GM10266 (cell line): ENCODE measurements around the gene CRACR2B.

Experiments used
- DNase-seq: peaks from one replicate; pipeline ENCODE4 v3.0.0; 2012; ENCODE audit errors: extremely low spot score
- TF ChIP-seq, protein P1 (sequence below): IDR thresholded peaks from 2 replicates; pipeline ENCODE4 v1.5.1; 2012; ENCODE audit warnings: mild to moderate bottlenecking, low read depth; ENCODE audit not compliant: control insufficient read depth, insufficient read depth; ENCODE audit errors: missing control alignments

The CRACR2B gene

GRCh38 chr11:802018-802617 is 25.6 kb upstream of the CRACR2B start:
- TF ChIP-seq, protein P1, sequence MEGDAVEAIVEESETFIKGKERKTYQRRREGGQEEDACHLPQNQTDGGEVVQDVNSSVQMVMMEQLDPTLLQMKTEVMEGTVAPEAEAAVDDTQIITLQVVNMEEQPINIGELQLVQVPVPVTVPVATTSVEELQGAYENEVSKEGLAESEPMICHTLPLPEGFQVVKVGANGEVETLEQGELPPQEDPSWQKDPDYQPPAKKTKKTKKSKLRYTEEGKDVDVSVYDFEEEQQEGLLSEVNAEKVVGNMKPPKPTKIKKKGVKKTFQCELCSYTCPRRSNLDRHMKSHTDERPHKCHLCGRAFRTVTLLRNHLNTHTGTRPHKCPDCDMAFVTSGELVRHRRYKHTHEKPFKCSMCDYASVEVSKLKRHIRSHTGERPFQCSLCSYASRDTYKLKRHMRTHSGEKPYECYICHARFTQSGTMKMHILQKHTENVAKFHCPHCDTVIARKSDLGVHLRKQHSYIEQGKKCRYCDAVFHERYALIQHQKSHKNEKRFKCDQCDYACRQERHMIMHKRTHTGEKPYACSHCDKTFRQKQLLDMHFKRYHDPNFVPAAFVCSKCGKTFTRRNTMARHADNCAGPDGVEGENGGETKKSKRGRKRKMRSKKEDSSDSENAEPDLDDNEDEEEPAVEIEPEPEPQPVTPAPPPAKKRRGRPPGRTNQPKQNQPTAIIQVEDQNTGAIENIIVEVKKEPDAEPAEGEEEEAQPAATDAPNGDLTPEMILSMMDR, result no peak
- no peak for DNase-seq

DNA sequence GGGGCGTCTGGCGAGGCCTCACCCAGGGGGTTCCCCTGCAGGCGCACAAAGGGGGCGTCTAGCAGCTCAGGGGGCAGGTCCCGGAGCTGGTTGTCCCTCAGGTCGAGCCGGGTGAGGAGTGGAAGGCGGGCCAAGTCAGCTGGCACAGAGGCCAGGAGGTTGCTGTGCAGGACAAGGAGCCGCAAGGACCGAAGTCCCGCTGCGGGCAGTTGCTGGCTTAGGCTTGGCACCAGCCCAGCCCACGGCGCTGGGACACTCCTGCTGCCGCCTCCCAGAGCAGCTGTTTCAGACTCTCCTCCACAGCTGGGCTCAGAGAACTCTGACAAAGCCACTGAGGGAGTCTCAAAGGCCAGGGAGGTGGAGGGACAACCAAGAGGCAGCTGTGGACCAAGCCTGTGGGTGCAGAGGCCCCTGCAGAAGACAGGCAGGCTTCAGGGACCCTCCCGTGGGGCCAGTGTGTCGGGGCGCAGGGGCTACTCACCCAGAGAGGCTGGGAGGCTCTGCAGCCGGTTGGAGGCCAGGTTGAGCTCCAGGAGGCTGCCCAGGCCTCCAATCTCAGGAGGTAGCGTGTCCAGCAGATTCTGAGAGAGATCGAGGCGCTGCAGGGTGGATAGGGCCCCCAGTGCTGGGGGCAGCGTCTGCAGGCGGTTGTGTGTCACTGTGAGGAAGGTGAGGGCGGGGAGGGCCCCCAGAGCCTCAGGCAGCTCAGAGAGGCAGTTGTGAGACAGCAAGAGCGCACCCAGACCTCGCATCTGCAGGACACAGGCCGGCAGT is 24.8 kb upstream of the CRACR2B start:
- no peak for DNase-seq

GRCh38 chr11:803467-803742 is 24.3 kb upstream of the CRACR2B start:
- DNase-seq, result no peak
- TF ChIP-seq, protein P1, result no peak

More for the DNA sequence above, 24.8 kb upstream of the CRACR2B start:
- TF ChIP-seq, protein P1, result no peak

DNA sequence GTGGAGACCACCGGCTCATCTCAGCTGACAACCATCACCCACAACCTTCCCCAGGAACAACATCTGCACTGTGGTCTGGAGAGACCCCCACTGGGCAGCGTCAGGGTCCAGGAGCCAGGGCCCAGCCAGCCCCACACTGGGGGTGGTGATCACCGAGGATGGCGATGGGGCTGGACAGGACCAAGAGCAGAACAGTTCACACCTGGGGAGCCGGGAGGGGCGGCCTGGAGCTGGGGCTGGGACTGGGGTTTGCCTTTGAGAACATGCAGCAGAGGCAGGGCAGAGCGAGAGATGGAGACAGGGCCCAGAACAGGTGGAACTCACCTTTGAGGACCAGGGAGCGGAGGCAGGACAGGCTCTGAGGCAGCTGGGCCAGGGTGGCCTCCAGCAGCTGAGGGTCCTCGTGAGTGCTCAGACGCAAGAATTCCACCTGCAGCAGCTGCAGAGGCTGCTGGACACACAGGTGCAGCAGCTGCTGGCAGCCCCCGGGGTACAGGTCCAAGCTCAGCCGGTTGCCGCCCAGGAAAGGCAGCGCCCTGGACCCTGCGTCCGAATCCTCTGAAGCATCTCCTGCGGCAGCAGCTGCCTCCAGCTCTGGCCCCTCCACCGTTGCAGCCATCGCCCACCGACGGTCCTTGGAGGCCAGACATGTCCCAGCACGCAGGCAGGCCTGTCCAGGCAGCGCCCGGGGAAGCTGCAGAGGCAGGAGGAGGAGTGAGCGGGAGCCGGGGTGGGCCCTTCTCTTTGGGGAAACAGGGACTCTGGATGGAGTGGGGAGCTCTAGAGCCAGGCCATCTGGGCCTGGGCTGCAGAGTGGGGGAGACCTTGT is 23.7 kb upstream of the CRACR2B start:
- TF ChIP-seq, protein P1, result no peak
- no peak for DNase-seq

DNA sequence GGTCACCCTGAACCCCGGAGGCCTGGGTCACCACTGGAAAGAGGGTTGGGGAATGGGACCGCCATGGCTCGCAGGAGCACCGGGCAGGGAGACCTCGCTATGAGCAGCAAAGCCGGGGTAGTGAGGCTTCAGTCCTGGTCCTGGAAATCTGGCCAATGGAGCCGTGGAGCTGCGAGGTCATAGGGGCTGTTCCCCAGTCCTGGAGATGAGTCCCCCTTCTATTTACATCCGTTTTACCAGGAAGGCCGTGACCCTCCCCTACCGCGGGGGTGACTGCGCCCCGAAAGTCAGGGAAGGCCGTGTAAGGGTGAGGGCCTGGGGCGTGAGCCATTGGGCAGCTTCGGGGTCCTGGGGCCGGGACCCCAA is 23.1 kb upstream of the CRACR2B start:
- no peak for DNase-seq
- TF ChIP-seq, protein P1, result no peak

DNA sequence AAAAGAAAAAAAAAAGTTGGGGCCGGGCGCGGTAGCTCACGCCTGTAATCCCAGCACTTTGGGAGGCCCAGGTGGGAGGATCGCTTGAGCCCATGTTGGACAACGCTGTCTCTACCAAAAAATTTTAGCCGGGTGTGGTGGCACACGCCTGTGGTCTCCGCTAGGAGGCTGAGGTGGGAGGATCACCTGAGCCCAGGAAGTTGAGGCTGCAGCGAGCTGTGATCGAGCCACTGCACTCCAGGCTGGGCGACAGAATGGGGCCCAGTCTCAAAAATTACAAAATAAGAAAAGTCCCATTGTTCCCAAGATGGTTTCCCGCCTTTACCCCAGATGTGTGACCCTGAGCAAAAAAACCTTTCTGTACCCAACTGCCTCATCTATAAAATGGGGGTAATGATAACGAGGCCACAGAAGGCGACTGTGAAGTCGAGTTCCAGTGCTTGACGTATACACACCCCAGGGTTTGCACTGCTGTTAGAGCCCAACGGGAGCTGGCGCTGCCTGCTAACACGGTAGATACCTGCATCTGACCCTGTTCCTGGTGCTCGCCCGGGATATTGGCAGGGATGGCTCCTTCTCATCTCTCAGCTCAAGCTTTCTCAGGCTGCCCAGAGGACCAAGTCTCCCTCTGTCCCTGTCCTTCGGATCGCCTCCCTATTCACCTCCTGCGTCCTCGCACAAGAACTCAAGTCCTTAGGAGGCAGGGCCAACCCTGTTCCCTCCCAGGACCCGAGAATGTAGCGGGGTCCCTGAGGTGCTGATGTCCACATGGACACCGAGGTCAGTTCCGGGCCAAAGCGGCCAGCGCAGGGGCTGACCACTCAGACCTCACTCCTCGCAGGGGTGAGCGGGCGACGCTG is 19.1 kb upstream of the CRACR2B start:
- no peak for DNase-seq

More for the DNA sequence above, 19.1 kb upstream of the CRACR2B start:
- TF ChIP-seq, protein P1, result peak; percentile 6
